HEK293 (cell line): ENCODE data around the gene ACSL3.

Experiments
- CTCF ChIA-PET: fragments of 350-600 bp; formaldehyde crosslinking; extraction: SDS; loops from one replicate; lab custom pipeline; 2021; ENCODE audit warnings: antibody characterized with exemption; lab: Yijun Ruan, JAX
- POLR2A ChIA-PET: fragments of 300-600 bp; formaldehyde crosslinking; extraction: SDS; loops from one replicate; lab custom pipeline; 2020; ENCODE audit warnings: antibody characterized with exemption, inconsistent platforms; lab: Yijun Ruan, JAX
- H3K27ac ChIP-seq: fragments of 200-500 bp; sonication (Bioruptor generic); 2 replicates; pipeline ENCODE4 v1.5.1; 2014; ENCODE audit warnings: low read depth, low read length, control low read depth, inconsistent platforms; ENCODE audit errors: extremely low read depth
- H3K36me3 ChIP-seq, 2 experiments: fragments of 200-500 bp in 1 of 2; sonication (Bioruptor generic) in 1 of 2; 1 replicate in 1 of 2; 2 replicates in 1 of 2; pipeline ENCODE4 v1.5.1; 2014 to 2017; ENCODE audit warnings: inconsistent platforms in 2 of 2, low read length in 2 of 2; ENCODE audit not compliant: control insufficient read depth in 2 of 2, insufficient read depth in 1 of 2
- H3K4me1 ChIP-seq: fragments of 200-500 bp; sonication (Bioruptor generic); 2 replicates; pipeline ENCODE4 v1.5.1; 2014; ENCODE audit warnings: mild to moderate bottlenecking, low read length, inconsistent platforms; ENCODE audit not compliant: control insufficient read depth, insufficient read depth
- H3K4me3 ChIP-seq: 2 replicates; pipeline ENCODE4 v1.5.1; 2011; ENCODE audit warnings: low read depth, mild to moderate bottlenecking, control low read depth, low read length, moderate library complexity
- H3K9me3 ChIP-seq: fragments of 200-500 bp; sonication (Bioruptor generic); 2 replicates; pipeline ENCODE4 v1.5.1; 2014; ENCODE audit warnings: low read depth, low read length, inconsistent platforms; ENCODE audit not compliant: control insufficient read depth, insufficient read depth
- FEZF1 ChIP-seq: fragments of 450-650 bp; formaldehyde crosslinking; IDR thresholded peaks from 2 replicates; pipeline ENCODE4 v1.5.1; 2016; ENCODE audit warnings: missing biosample characterization, missing genetic modification characterization
- GLIS1 ChIP-seq: fragments of 450-650 bp; formaldehyde crosslinking; IDR thresholded peaks from 2 replicates; pipeline ENCODE4 v1.5.1; 2016; ENCODE audit warnings: missing biosample characterization, missing genetic modification characterization
- IKZF3 ChIP-seq: fragments of 450-650 bp; IDR thresholded peaks from 2 replicates; pipeline ENCODE4 v1.5.0; 2018; ENCODE audit warnings: missing biosample characterization, mild to moderate bottlenecking, missing genetic modification characterization, moderate library complexity
- KLF10 ChIP-seq: fragments of 450-650 bp; IDR thresholded peaks from 2 replicates; pipeline ENCODE4 v1.5.1; 2018; ENCODE audit warnings: missing biosample characterization, mild to moderate bottlenecking, missing genetic modification characterization
- PBX3 ChIP-seq: sonication (generic); formaldehyde crosslinking; IDR thresholded peaks from 2 replicates; pipeline ENCODE4 v1.8.1; 2022; ENCODE audit warnings: mild to moderate bottlenecking, moderate library complexity, missing genetic modification reagents
- PRDM6 ChIP-seq: fragments of 450-650 bp; formaldehyde crosslinking; IDR thresholded peaks from 2 replicates; pipeline ENCODE4 v1.5.1; 2017; ENCODE audit warnings: missing biosample characterization, missing genetic modification characterization
- ZBTB26 ChIP-seq: fragments of 450-650 bp; formaldehyde crosslinking; optimal IDR thresholded peaks from 2 replicates; pipeline ENCODE3; 2016; ENCODE audit warnings: missing biosample characterization, mild to moderate bottlenecking, missing genetic modification characterization
- ZBTB44 ChIP-seq: fragments of 450-650 bp; IDR thresholded peaks from 2 replicates; pipeline ENCODE4 v1.5.1; 2018; ENCODE audit warnings: missing biosample characterization, mild to moderate bottlenecking, missing genetic modification characterization
- ZNF202 ChIP-seq: fragments of 450-650 bp; formaldehyde crosslinking; IDR thresholded peaks from 2 replicates; pipeline ENCODE4 v1.5.1; 2016; ENCODE audit warnings: missing biosample characterization, missing genetic modification characterization, borderline replicate concordance
- ZNF214 ChIP-seq: fragments of 450-650 bp; formaldehyde crosslinking; IDR thresholded peaks from 2 replicates; pipeline ENCODE4 v1.5.1; 2017; ENCODE audit warnings: missing biosample characterization, mild to moderate bottlenecking, missing genetic modification characterization, borderline replicate concordance
- ZNF221 ChIP-seq: fragments of 450-650 bp; formaldehyde crosslinking; IDR thresholded peaks from 2 replicates; pipeline ENCODE4 v1.5.1; 2017; ENCODE audit warnings: missing biosample characterization, missing genetic modification characterization, borderline replicate concordance
- ZNF26 ChIP-seq: fragments of 450-650 bp; formaldehyde crosslinking; IDR thresholded peaks from 2 replicates; pipeline ENCODE4 v1.5.1; 2016; ENCODE audit warnings: missing biosample characterization, missing genetic modification characterization
- ZNF266 ChIP-seq: fragments of 450-650 bp; formaldehyde crosslinking; IDR thresholded peaks from 2 replicates; pipeline ENCODE4 v1.5.1; 2016; ENCODE audit warnings: missing biosample characterization, missing genetic modification characterization, low read depth
- ZNF274 ChIP-seq, 2 experiments: fragments of 200-500 bp in 1 of 2; fragments of 450-650 bp in 1 of 2; sonication (Bioruptor generic) in 1 of 2; formaldehyde crosslinking in 1 of 2; IDR thresholded peaks; 2 replicates each; pipeline versions ENCODE4 v1.5.1 to v1.6.1; 2014 to 2016; ENCODE audit warnings: borderline replicate concordance in 1 of 2, inconsistent platforms in 1 of 2, low read length in 1 of 2, missing biosample characterization in 1 of 2, missing genetic modification characterization in 1 of 2
- ZNF394 ChIP-seq: fragments of 450-650 bp; formaldehyde crosslinking; IDR thresholded peaks from 2 replicates; pipeline ENCODE4 v1.5.1; 2016; ENCODE audit warnings: missing biosample characterization, missing genetic modification characterization, mild to moderate bottlenecking, moderate library complexity, borderline replicate concordance
- ZNF544 ChIP-seq: fragments of 450-650 bp; formaldehyde crosslinking; IDR thresholded peaks from 2 replicates; pipeline ENCODE4 v1.5.0; 2017; ENCODE audit warnings: missing biosample characterization, missing genetic modification characterization
- ZNF548 ChIP-seq: fragments of 450-650 bp; formaldehyde crosslinking; IDR thresholded peaks from 2 replicates; pipeline ENCODE4 v1.5.1; 2016; ENCODE audit warnings: missing biosample characterization, missing genetic modification characterization
- ZNF549 ChIP-seq: fragments of 450-650 bp; IDR thresholded peaks from 2 replicates; pipeline ENCODE4 v1.5.1; 2018; ENCODE audit warnings: missing biosample characterization, missing genetic modification characterization, mild to moderate bottlenecking, inconsistent platforms, moderate library complexity
- ZNF558 ChIP-seq: fragments of 450-650 bp; formaldehyde crosslinking; IDR thresholded peaks from 2 replicates; pipeline ENCODE4 v1.5.1; 2016; ENCODE audit warnings: missing biosample characterization, missing genetic modification characterization
- ZNF561 ChIP-seq: fragments of 450-650 bp; IDR thresholded peaks from 2 replicates; pipeline ENCODE4 v1.5.1; 2018; ENCODE audit warnings: missing biosample characterization, missing genetic modification characterization, borderline replicate concordance
- ZNF768 ChIP-seq: fragments of 450-650 bp; formaldehyde crosslinking; IDR thresholded peaks from 2 replicates; pipeline ENCODE4 v1.5.1; 2018; ENCODE audit warnings: missing biosample characterization, mild to moderate bottlenecking, missing genetic modification characterization
- ZNF830 ChIP-seq: fragments of 450-650 bp; IDR thresholded peaks from 2 replicates; pipeline ENCODE4 v1.5.0; 2018; ENCODE audit warnings: missing biosample characterization, missing genetic modification characterization, low read depth, mild to moderate bottlenecking, moderate library complexity
- ZSCAN4 ChIP-seq: fragments of 450-650 bp; formaldehyde crosslinking; IDR thresholded peaks from 2 replicates; pipeline ENCODE4 v1.5.1; 2017; ENCODE audit warnings: missing biosample characterization, missing genetic modification characterization

The ACSL3 gene

GRCh38 chr2:222830164-222830563, 30.7 kb upstream of the ACSL3 start (continued):
- TF ChIP-seq PBX3 (CRISPR knock-in tag): no peak
- TF ChIP-seq ZNF544 (tag by site-specific recombination): no peak
- no peak for TF ChIP-seq ZBTB26 (tag by site-specific recombination)
- no peak for TF ChIP-seq ZNF830 (tag by site-specific recombination)
- no peak for TF ChIP-seq IKZF3
- TF ChIP-seq ZNF221 (tag by site-specific recombination): no peak
- TF ChIP-seq ZNF548: no peak
- no peak for TF ChIP-seq ZNF26 (tag by site-specific recombination)
- no peak for TF ChIP-seq ZNF394 (tag by site-specific recombination)

- Histone ChIP-seq H3K4me1 (peaks cover 24% of the 10 kb centered on the region), H3K36me3 (no peaks in the 10 kb centered on the region), H3K4me3 (no peak overlapping the region), H3K9me3 (no peaks in the 10 kb centered on the region), H3K27ac (no peak overlapping the region)
- POLR2A ChIA-PET: no interaction called here
- 0 out of 2 replicates have a peak, but pooled peaks have one; percentile 56 for TF ChIP-seq ZNF561 (tag by site-specific recombination)
- 0 out of 2 replicates have a peak, but pooled peaks have one; percentile 26 for TF ChIP-seq ZNF549 (tag by site-specific recombination)
- no peak for TF ChIP-seq ZNF214
- TF ChIP-seq KLF10 (tag by site-specific recombination): 0 out of 2 replicates have a peak, but pooled peaks have one; percentile 26
- TF ChIP-seq FEZF1 (tag by site-specific recombination): 0 out of 2 replicates have a peak, but pooled peaks have one; percentile 34
- no peak for TF ChIP-seq ZNF548
- TF ChIP-seq ZBTB44: 0 out of 2 replicates have a peak, but pooled peaks have one; percentile 15
- no peak for TF ChIP-seq ZSCAN4 (tag by site-specific recombination)
- no peak for TF ChIP-seq ZNF202
- TF ChIP-seq ZNF768 (tag by site-specific recombination): no peak
- TF ChIP-seq ZNF558: no peak
- no peak for TF ChIP-seq GLIS1 (tag by site-specific recombination)
- TF ChIP-seq ZNF266 (tag by site-specific recombination): no peak
- 0 out of 2 replicates have a peak, but pooled peaks have one; percentile 7 for TF ChIP-seq PRDM6
- no peak for TF ChIP-seq ZNF274 (IDR thresholded peaks at IDR 0.05; ENCODE audit: low read length)
- TF ChIP-seq ZNF274 (tag by site-specific recombination; IDR thresholded peaks at IDR 0.05; ENCODE audit: borderline replicate concordance): no peak
- CTCF ChIA-PET: no interaction called here
Measured at GRCh38 chr2:222833410-222833809, 27.4 kb upstream of the ACSL3 start.
